ENCODE results near the gene MNT. TPM values are rescaled to one million over a fixed set of nuclear protein-coding genes. Genes with fewer than 3 reads are reported as not detected.

MNT gene
- total RNA-seq, 4 donors from 2014 or later: 13.7 to 27.7 (median 20.9) TPM

- H3K4me1 ChIP-seq: peaks cover 39 to 59% (median 54%) of the 10 kb centered on the region in 4 donors
- 50 to 67% methylated on average over 3 to 8 of the region's 8 CpGs for WGBS, 2 donors (ENCODE audit: low coverage in 1 of 2)
- no peaks in the 10 kb centered on the region for H3K27me3 ChIP-seq
- H3K27ac ChIP-seq: peak overlapping the region; percentile 98 to 100 (median 100)
- H3K9me3 ChIP-seq: no peaks in the 10 kb centered on the region
- intact Hi-C loops (cut with DNase I; ENCODE audit: low total_unique reads): no loop called here
- in situ Hi-C loops (cut with MboI; ENCODE audit: low pct_ligation_motif_present in 1 of 4, low pct_unique_long_range_greater_than_20kb in 1 of 4, low sequenced_read_pairs in 3 of 4): no loop called here
- H3K36me3 ChIP-seq: no peaks in the 10 kb centered on the region
- TF ChIP-seq CTCF (IDR thresholded peaks at IDR 0.05) (no peak), EP300 (IDR thresholded peaks at IDR 0.05; ENCODE audit: low read depth) (peak; percentile 12), POLR2AphosphoS5 (IDR thresholded peaks at IDR 0.05) (peak in 1 of 3 donors; percentile 57), POLR2A (IDR thresholded peaks at IDR 0.05) (no peak)
- DNase-seq: peak; percentile 79
- no peak overlapping the region for H3K4me3 ChIP-seq
Observed at GRCh38 chr17:2406271-2406902, 5.5 kb upstream of the MNT start.

DNA sequence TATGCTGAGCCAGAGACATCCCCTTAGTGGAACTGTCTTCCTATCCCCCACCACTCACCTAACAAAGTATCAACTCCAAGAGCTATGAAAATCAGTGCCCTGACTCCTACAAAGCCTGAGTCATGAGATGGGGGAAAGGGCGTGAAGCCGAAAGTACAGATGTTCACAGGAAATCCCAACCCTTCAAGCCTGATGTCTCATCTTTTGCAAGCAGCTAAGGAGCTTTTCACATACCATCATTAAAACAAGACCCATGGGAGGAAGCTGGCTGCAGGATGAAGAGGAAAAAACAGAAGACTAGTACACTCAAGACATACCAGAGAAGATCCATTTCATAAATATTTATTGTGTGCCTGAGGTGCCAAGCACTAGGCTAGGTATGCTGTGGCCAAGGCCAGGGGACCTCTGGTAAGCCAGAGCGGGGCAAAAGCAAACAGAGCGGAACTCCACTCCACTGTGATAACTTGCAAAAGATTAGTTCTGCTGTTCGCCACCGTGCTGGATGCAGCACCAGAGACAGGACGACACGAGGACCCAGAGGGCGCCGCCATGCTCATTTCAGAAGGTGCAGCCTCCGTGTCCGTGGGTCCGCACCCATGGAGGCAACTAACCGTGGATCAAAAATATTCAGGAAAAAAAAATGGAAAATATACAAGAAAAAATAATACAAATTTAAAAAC, 4.5 kb upstream of the MNT start:
- in situ Hi-C loops (cut with MboI; ENCODE audit: low pct_ligation_motif_present in 1 of 4, low pct_unique_long_range_greater_than_20kb in 1 of 4, low sequenced_read_pairs in 3 of 4) (no loop called here), intact Hi-C loops (cut with DNase I; ENCODE audit: low total_unique reads) (no loop called here)
- WGBS, 2 donors (ENCODE audit: low coverage in 1 of 2): 69 to 80% methylated on average over 10 to 14 of the region's 14 CpGs
- TF ChIP-seq POLR2AphosphoS5 (IDR thresholded peaks at IDR 0.05) (peak in 1 of 3 donors; percentile 29), EP300 (IDR thresholded peaks at IDR 0.05; ENCODE audit: low read depth) (no peak)
- peaks cover 39 to 59% (median 54%) of the 10 kb centered on the region in 4 donors for H3K4me1 ChIP-seq
- H3K36me3 ChIP-seq: no peaks in the 10 kb centered on the region
- no peaks in the 10 kb centered on the region for H3K9me3 ChIP-seq
- no peak overlapping the region for H3K4me3 ChIP-seq
- no peaks in the 10 kb centered on the region for H3K27me3 ChIP-seq
- no peak for DNase-seq
- peak overlapping the region; percentile 98 to 100 (median 100) for H3K27ac ChIP-seq

GRCh38 chr17:2403044-2403443, 2.2 kb upstream of the MNT start:
- Histone ChIP-seq H3K4me1 (peaks cover 44 to 72% (median 66%) of the 10 kb centered on the region in 4 donors), H3K27me3 (no peaks in the 10 kb centered on the region), H3K36me3 (no peaks in the 10 kb centered on the region), H3K9me3 (no peaks in the 10 kb centered on the region), H3K4me3 (no peak overlapping the region), H3K27ac (peak overlapping the region; percentile 98 to 100 (median 100))
- no peak for DNase-seq
- WGBS, 2 donors (ENCODE audit: low coverage in 1 of 2): 94% methylated on average over 4 of the region's 4 CpGs; no CpG with 5 or more reads in 1 of the 2 donors
- intact Hi-C loops (cut with DNase I; ENCODE audit: low total_unique reads): no loop called here
- in situ Hi-C loops (cut with MboI; ENCODE audit: low pct_ligation_motif_present in 1 of 4, low pct_unique_long_range_greater_than_20kb in 1 of 4, low sequenced_read_pairs in 3 of 4): no loop called here
- TF ChIP-seq POLR2AphosphoS5 (IDR thresholded peaks at IDR 0.05): no peak
- no peak for TF ChIP-seq POLR2A (IDR thresholded peaks at IDR 0.05)

- 40 to 72% methylated on average over 2 to 15 of the region's 15 CpGs for WGBS, 2 donors (ENCODE audit: low coverage in 1 of 2)
- TF ChIP-seq EP300 (IDR thresholded peaks at IDR 0.05; ENCODE audit: low read depth) (no peak), POLR2A (IDR thresholded peaks at IDR 0.05) (no peak), POLR2AphosphoS5 (IDR thresholded peaks at IDR 0.05) (no peak), CTCF (IDR thresholded peaks at IDR 0.05) (no peak)
- H3K27me3 ChIP-seq: no peaks in the 10 kb centered on the region
- H3K36me3 ChIP-seq: no peaks in the 10 kb centered on the region
- in situ Hi-C loops (cut with MboI; ENCODE audit: low pct_ligation_motif_present in 1 of 4, low pct_unique_long_range_greater_than_20kb in 1 of 4, low sequenced_read_pairs in 3 of 4): no loop called here
- H3K9me3 ChIP-seq: no peaks in the 10 kb centered on the region
- H3K4me3 ChIP-seq: peak overlapping the region in 3 of 4 donors; percentile 81 to 92 (median 89)
- H3K4me1 ChIP-seq: peaks cover 48 to 72% (median 68%) of the 10 kb centered on the region in 4 donors
- intact Hi-C loops (cut with DNase I; ENCODE audit: low total_unique reads): no loop called here
- no peak for DNase-seq
- peak overlapping the region; percentile 98 to 100 (median 100) for H3K27ac ChIP-seq
Observed at GRCh38 chr17:2402544-2402943, 1.7 kb upstream of the MNT start.

Data from transverse colon (tissue), 4 donors.